IPS DF 19.7 (cell line): ENCODE measurements around the gene TUT1.
"Not testable (repeated sequence)": the region's sequence is repeated elsewhere in the genome, so short reads cannot be mapped to it uniquely, and the experiment has no call there.

Experiments used
- DNase-seq: peaks from one replicate; pipeline ENCODE4 v3.0.0-alpha.2; 2013; ENCODE audit warnings: low read depth, low spot score

TUT1 gene

GRCh38 chr11:62556108-62556874 is 35.0 kb downstream of the TUT1 start:
- DNase-seq: no peak

- DNase-seq: no peak
These were observed 35.7 kb downstream of the TUT1 start for GRCh38 chr11:62555464-62556107.

- no peak for DNase-seq
These were observed 36.7 kb downstream of the TUT1 start for GRCh38 chr11:62554387-62555167.

GRCh38 chr11:62553839-62554361 is 37.4 kb downstream of the TUT1 start:
- no peak for DNase-seq

GRCh38 chr11:62553080-62553838 is 38.1 kb downstream of the TUT1 start:
- no peak for DNase-seq

GRCh38 chr11:62552485-62553079 is 38.7 kb downstream of the TUT1 start:
- no peak for DNase-seq

- not testable (repeated sequence) for DNase-seq
These were observed 40.8 kb downstream of the TUT1 start for GRCh38 chr11:62550478-62550877.

GRCh38 chr11:62548545-62549335 is 42.6 kb downstream of the TUT1 start:
- DNase-seq: no peak

- no peak for DNase-seq
These were observed 43.5 kb downstream of the TUT1 start for GRCh38 chr11:62547691-62548281.

- DNase-seq: no peak
These were observed 44.2 kb downstream of the TUT1 start for GRCh38 chr11:62546929-62547625.

GRCh38 chr11:62546244-62546928 is 44.9 kb downstream of the TUT1 start, which contains the start of gene AHNAK:
TSS of gene AHNAK (minus strand) at chr11:62546806. CDS start at chr11:62536098, 10,708 bp downstream.
- no peak for DNase-seq

GRCh38 chr11:62545437-62546243 is 45.7 kb downstream of the TUT1 start:
- no peak for DNase-seq

- no peak for DNase-seq
These were observed 46.5 kb downstream of the TUT1 start for GRCh38 chr11:62544581-62545436.

GRCh38 chr11:62543680-62544444 is 47.5 kb downstream of the TUT1 start:
- DNase-seq: no peak

GRCh38 chr11:62542750-62543567 is 48.4 kb downstream of the TUT1 start:
- no peak for DNase-seq
